PC-9 (cell line): Measurements from ENCODE around the gene USP21. TPM values are rescaled to one million over a fixed set of nuclear protein-coding genes. Genes with fewer than 3 reads are reported as not detected.

Experiments used
- BruUV-seq: library from RNA; stranded (reverse); fragments of 400-500 nt; replicated peaks from 2 replicates; lab custom pipeline; 2021; lab: Mats Ljungman, UMichigan
- CTCF ChIA-PET: fragments of 300-600 bp; sonication (Branson Sonifier 250); formaldehyde crosslinking; loops from one replicate; lab custom pipeline; 2022; ENCODE audit warnings: antibody characterized with exemption; lab: Charles Lee
- POLR2A ChIA-PET: fragments of 300-600 bp; sonication (Branson Sonifier 250); formaldehyde crosslinking; loops from one replicate; lab custom pipeline; 2022; ENCODE audit warnings: antibody characterized with exemption; ENCODE audit not compliant: unreplicated experiment; lab: Charles Lee
- DNase-seq, 2 experiments: peaks; one replicate each; pipeline versions ENCODE4 v3.0.0 to v3.0.0-alpha.2; 2015 to 2022; ENCODE audit warnings: mixed read lengths in 1 of 2
- H2AFZ ChIP-seq: fragments of 200-600 bp; sonication (generic); 2 replicates; pipeline ENCODE4 v1.8.1; 2017; ENCODE audit warnings: antibody characterized with exemption
- H3F3A ChIP-seq: fragments of 200-600 bp; sonication (generic); 2 replicates; pipeline ENCODE4 v1.8.1; 2017; ENCODE audit warnings: antibody characterized with exemption, mild to moderate bottlenecking, low read depth; ENCODE audit not compliant: insufficient read depth
- H3K27ac ChIP-seq: fragments of 200-600 bp; sonication (generic); 2 replicates; pipeline ENCODE4 v1.6.1; 2016; ENCODE audit warnings: mixed run types
- H3K27me3 ChIP-seq: fragments of 200-600 bp; sonication (generic); 2 replicates; pipeline ENCODE4 v1.6.1; 2016; ENCODE audit warnings: low read depth, mixed run types; ENCODE audit not compliant: insufficient read depth
- H3K36me3 ChIP-seq: fragments of 200-600 bp; sonication (generic); 2 replicates; pipeline ENCODE4 v1.6.1; 2016; ENCODE audit warnings: low read depth, mixed run types
- H3K4me1 ChIP-seq: fragments of 200-600 bp; sonication (generic); replicated peaks from 2 replicates; pipeline ENCODE4 v1.6.1; 2016; ENCODE audit warnings: mixed run types; ENCODE audit not compliant: insufficient read depth
- H3K4me2 ChIP-seq: fragments of 200-600 bp; sonication (generic); 2 replicates; pipeline ENCODE4 v1.6.1; 2017; ENCODE audit warnings: mixed run types
- H3K4me3 ChIP-seq: fragments of 200-600 bp; sonication (generic); 2 replicates; pipeline ENCODE4 v1.6.1; 2016; ENCODE audit warnings: mixed run types
- H3K79me2 ChIP-seq: fragments of 200-600 bp; sonication (generic); 2 replicates; pipeline ENCODE4 v1.6.1; 2017; ENCODE audit warnings: low read depth, mixed run types
- H3K9me2 ChIP-seq: fragments of 200-600 bp; sonication (generic); 2 replicates; pipeline ENCODE4 v1.8.1; 2017; ENCODE audit warnings: mild to moderate bottlenecking; ENCODE audit not compliant: insufficient read depth
- H3K9me3 ChIP-seq: fragments of 200-600 bp; sonication (generic); 2 replicates; pipeline ENCODE4 v1.8.1; 2016; ENCODE audit warnings: low read depth; ENCODE audit not compliant: insufficient read depth
- H4K20me1 ChIP-seq: fragments of 200-600 bp; sonication (generic); 2 replicates; pipeline ENCODE4 v1.8.1; 2017; ENCODE audit not compliant: insufficient read depth
- EZH2 ChIP-seq: fragments of 200-600 bp; sonication (generic); IDR thresholded peaks from 2 replicates; pipeline ENCODE4 v1.8.0; 2017; ENCODE audit warnings: antibody characterized with exemption, low read depth
- intact Hi-C: fragments of 100-400 bp; cut with micrococcal nuclease; formaldehyde crosslinking; loops from one replicate; pipeline ENCODE4 v1.10.0; 2022; ENCODE audit not compliant: unreplicated experiment
- total RNA-seq: library from RNA; stranded (reverse); gene quantifications from 2 replicates; pipeline ENCODE4 v1.2.3, GENCODE V29; 2021
- TF ChIP-seq, protein P1 (sequence below): fragments of 200-600 bp; sonication (generic); conservative IDR thresholded peaks from 2 replicates; pipeline ENCODE4 v1.6.1; 2017; ENCODE audit warnings: mixed run types, antibody characterized with exemption, mild to moderate bottlenecking, moderate library complexity

USP21 gene
- total RNA-seq, 1 experiment from 2014 or later = 34.8 TPM

DNA sequence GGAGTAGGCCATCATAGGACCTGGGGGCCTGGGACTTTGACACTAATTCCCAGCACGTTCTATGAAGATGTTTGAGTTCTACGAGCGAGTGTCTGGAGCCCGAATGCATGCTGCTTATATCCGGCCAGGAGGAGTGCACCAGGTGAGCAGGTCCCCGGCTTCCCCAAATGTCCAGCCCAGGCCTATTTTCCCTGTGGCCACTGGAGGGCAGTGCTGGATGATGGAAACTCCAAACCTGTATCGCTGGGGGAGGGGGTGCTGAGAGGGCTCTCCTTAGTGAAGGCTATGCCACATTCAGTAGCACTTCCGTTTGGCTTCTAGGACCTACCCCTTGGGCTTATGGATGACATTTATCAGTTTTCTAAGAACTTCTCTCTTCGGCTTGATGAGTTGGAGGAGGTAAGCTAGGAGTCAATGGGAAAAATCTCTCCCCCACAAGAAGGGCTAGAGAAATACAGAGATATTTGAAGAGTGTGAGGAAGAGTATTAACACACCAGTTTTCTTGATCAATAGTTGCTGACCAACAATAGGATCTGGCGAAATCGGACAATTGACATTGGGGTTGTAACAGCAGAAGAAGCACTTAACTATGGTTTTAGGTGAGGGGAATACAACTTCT is 50.6 kb downstream of the USP21 start:
- Histone ChIP-seq H3K27me3 (no peaks in the 10 kb centered on the region), H3K4me1 (no peaks in the 10 kb centered on the region), H3K79me2 (0 out of 2 replicates have a peak, but pooled peaks cover 4% of the 10 kb centered on the region), H3K4me3 (no peak overlapping the region), H3K9me3 (no peaks in the 10 kb centered on the region), H3F3A (peaks cover 10% of the 10 kb centered on the region; the same call in 1 of the 2 replicates), H3K4me2 (no peak overlapping the region), H2AFZ (no peak overlapping the region), H3K27ac (no peak overlapping the region), H4K20me1 (no peaks in the 10 kb centered on the region; the same call in 1 of the 2 replicates), H3K36me3 (peaks cover 40% of the 10 kb centered on the region), H3K9me2 (no peaks in the 10 kb centered on the region)
- ChIA-PET POLR2A (no interaction called here), CTCF (no interaction called here)
- intact Hi-C loops = loop anchor here (5.0 kb wide), 2 partner anchors 172 to 527 kb away; no protein-coding TSS in a partner anchor
- DNase-seq = peak; percentile 43 to 79
- no peak for TF ChIP-seq EZH2
- TF ChIP-seq, protein P1, sequence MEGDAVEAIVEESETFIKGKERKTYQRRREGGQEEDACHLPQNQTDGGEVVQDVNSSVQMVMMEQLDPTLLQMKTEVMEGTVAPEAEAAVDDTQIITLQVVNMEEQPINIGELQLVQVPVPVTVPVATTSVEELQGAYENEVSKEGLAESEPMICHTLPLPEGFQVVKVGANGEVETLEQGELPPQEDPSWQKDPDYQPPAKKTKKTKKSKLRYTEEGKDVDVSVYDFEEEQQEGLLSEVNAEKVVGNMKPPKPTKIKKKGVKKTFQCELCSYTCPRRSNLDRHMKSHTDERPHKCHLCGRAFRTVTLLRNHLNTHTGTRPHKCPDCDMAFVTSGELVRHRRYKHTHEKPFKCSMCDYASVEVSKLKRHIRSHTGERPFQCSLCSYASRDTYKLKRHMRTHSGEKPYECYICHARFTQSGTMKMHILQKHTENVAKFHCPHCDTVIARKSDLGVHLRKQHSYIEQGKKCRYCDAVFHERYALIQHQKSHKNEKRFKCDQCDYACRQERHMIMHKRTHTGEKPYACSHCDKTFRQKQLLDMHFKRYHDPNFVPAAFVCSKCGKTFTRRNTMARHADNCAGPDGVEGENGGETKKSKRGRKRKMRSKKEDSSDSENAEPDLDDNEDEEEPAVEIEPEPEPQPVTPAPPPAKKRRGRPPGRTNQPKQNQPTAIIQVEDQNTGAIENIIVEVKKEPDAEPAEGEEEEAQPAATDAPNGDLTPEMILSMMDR = peak; percentile 94
- BruUV-seq = no TSS peak

DNA sequence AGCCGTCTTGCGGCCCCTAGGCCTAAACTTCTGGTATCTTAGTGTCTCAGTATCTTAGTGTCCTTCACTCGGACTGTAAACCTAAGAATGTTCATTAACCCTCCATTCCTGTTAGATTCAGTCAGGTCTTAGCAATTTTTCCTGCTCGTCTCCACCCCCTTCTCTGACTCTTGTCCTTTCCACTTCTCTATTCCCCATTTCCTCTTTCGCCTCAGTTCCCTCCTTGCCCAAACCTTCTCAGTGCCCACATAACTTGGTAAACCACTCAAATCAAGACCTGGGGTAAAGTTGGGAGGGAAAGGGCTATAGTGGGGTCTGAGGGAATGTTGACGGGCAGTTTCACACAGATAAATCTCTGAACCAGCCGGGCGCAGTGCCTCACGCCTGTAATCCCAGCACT is 55.1 kb downstream of the USP21 start:
- peaks cover 7% of the 10 kb centered on the region; the same call in 1 of the 2 replicates for H3K4me1 ChIP-seq
- intact Hi-C loops = loop anchor here (5.0 kb wide), 2 partner anchors 168 to 523 kb away; no protein-coding TSS in a partner anchor
- H3K79me2 ChIP-seq = no peaks in the 10 kb centered on the region
- peaks cover 7% of the 10 kb centered on the region; the same call in 1 of the 2 replicates for H3F3A ChIP-seq
- H3K27ac ChIP-seq = no peak overlapping the region
- no peaks in the 10 kb centered on the region for H3K9me3 ChIP-seq
- peaks cover 23% of the 10 kb centered on the region for H3K36me3 ChIP-seq
- H2AFZ ChIP-seq = no peak overlapping the region
- no peaks in the 10 kb centered on the region for H4K20me1 ChIP-seq
- DNase-seq = no peak
- POLR2A ChIA-PET = no interaction called here
- no peak overlapping the region for H3K4me3 ChIP-seq
- no peak overlapping the region for H3K4me2 ChIP-seq
- CTCF ChIA-PET = no interaction called here
- no peaks in the 10 kb centered on the region for H3K9me2 ChIP-seq
- TF ChIP-seq, protein P1 = no peak
- TF ChIP-seq EZH2 = no peak
- no TSS peak for BruUV-seq
- H3K27me3 ChIP-seq = no peaks in the 10 kb centered on the region

DNA sequence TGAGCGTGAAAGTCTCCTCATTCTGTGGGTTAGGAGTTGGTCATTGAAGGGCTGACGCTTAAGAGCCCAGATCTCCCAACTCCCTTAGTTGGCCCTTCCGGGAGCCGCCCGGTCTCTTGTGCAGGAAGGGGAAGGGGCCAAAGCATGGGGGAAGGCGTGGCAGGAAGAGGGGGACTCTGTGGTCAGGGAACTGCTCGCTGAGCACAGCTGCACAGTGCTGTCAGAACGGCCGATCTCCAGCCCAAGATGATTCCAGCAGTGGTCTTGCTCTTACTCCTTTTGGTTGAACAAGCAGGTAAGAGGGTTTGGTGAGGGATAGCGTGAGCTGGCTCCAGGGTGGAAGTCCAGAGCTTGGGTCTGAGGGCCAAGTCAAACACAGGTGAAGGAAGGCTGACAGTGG is 55.8 kb downstream of the USP21 start, which contains the start of gene FCER1G:
Gene FCER1G (plus strand): TSS at position 220 of the 400 bp plus-strand sequence. CDS start 27 bp downstream, at position 247.
- Histone ChIP-seq H3K27me3 (no peaks in the 10 kb centered on the region), H3K9me2 (no peaks in the 10 kb centered on the region), H3K4me3 (no peak within 1 kb of the TSS), H3K9me3 (no peaks in the 10 kb centered on the region), H4K20me1 (no peaks in the 10 kb centered on the region), H2AFZ (no peak within 1 kb of the TSS), H3K4me1 (peaks cover 7% of the 10 kb centered on the region; the same call in 1 of the 2 replicates), H3F3A (peaks cover 5% of the 10 kb centered on the region; the same call in 1 of the 2 replicates), H3K4me2 (no peak within 1 kb of the TSS), H3K36me3 (peaks cover 20% of the 10 kb centered on the region), H3K79me2 (no peaks in the 10 kb centered on the region), H3K27ac (no peak within 1 kb of the TSS)
- BruUV-seq = no TSS peak
- intact Hi-C loops = no loop called here
- POLR2A ChIA-PET = interaction anchor here (0.5 to 0.6 kb wide), 2 partner anchors 1405 to 1953 kb away, joined by 3 to 7 read pairs; no protein-coding TSS in a partner anchor
- TF ChIP-seq, protein P1 = no peak
- TF ChIP-seq EZH2 = no peak
- CTCF ChIA-PET = no interaction called here
- no peak for DNase-seq

Other genes starting within 250 kb of the USP21 start
- not detected in 2 replicates for gene ITLN2, start 204.7 kb upstream of the USP21 start, total RNA-seq
- 99.9 and 117 TPM in 2 replicates for gene F11R, start 138.3 kb upstream of the USP21 start, total RNA-seq
- gene TSTD1, start 120.5 kb upstream of the USP21 start, total RNA-seq = 51.4 and 70.8 TPM in 2 replicates
- 34.8 and 43.2 TPM in 2 replicates for gene USF1, start 113.5 kb upstream of the USP21 start, total RNA-seq
- gene ARHGAP30, start 89.6 kb upstream of the USP21 start, total RNA-seq = 0.46 and 0.65 TPM in 2 replicates
- 8.8 and 9.0 TPM in 2 replicates for gene NECTIN4, start 69.9 kb upstream of the USP21 start, total RNA-seq
- gene KLHDC9, start 61.1 kb upstream of the USP21 start, total RNA-seq = 5.6 and 7.4 TPM in 2 replicates
- 68.2 and 74.4 TPM in 2 replicates for gene PFDN2, start 41.5 kb upstream of the USP21 start, total RNA-seq
- 25.9 and 26.8 TPM in 2 replicates for gene NIT1, start 41.4 kb upstream of the USP21 start, total RNA-seq
- 26.7 and 29.8 TPM in 2 replicates for gene DEDD, start 26.8 kb upstream of the USP21 start, total RNA-seq
- 74.2 and 74.9 TPM in 2 replicates for gene UFC1, start 5.5 kb upstream of the USP21 start, total RNA-seq
- 23.1 and 26.4 TPM in 2 replicates for gene PPOX, start 6.9 kb downstream of the USP21 start, total RNA-seq
- gene B4GALT3, start 18.0 kb downstream of the USP21 start, total RNA-seq = 35.5 and 47.8 TPM in 2 replicates
- gene ADAMTS4, start 39.6 kb downstream of the USP21 start, total RNA-seq = 0.08 TPM in 1 of 2 replicates, not detected in the other
- 99.5 and 107 TPM in 2 replicates for gene NDUFS2, start 42.9 kb downstream of the USP21 start, total RNA-seq
- gene FCER1G, start 55.8 kb downstream of the USP21 start, total RNA-seq = 1.3 TPM in 1 of 2 replicates, not detected in the other
- not detected in 2 replicates for gene APOA2, start 64.1 kb downstream of the USP21 start, total RNA-seq
- 4.3 and 6.7 TPM in 2 replicates for gene TOMM40L, start 66.6 kb downstream of the USP21 start, total RNA-seq
- not detected in 2 replicates for gene NR1I3, start 78.7 kb downstream of the USP21 start, total RNA-seq
- gene PCP4L1, start 99.2 kb downstream of the USP21 start, total RNA-seq = not detected in 2 replicates
- 0.39 and 0.43 TPM in 2 replicates for gene MPZ, start 150.5 kb downstream of the USP21 start, total RNA-seq
- gene SDHC, start 154.9 kb downstream of the USP21 start, total RNA-seq = 215 and 216 TPM in 2 replicates
- 1.5 TPM in 1 of 2 replicates, not detected in the other for gene CFAP126, start 208.4 kb downstream of the USP21 start, total RNA-seq